BJ (cell line): ENCODE data around the gene AKAP1. TPM values are rescaled to one million over a fixed set of nuclear protein-coding genes. Genes with fewer than 3 reads are reported as not detected.

Experiments
- CTCF ChIA-PET: fragments of 350-600 bp; formaldehyde crosslinking; extraction: SDS; loops from one replicate; lab custom pipeline; 2021; ENCODE audit warnings: antibody characterized with exemption, inconsistent platforms; lab: Yijun Ruan, JAX
- POLR2A ChIA-PET: fragments of 300-600 bp; sonication (Branson Sonifier 250); formaldehyde crosslinking; extraction: SDS; loops from one replicate; lab custom pipeline; 2021; ENCODE audit warnings: antibody characterized with exemption; lab: Charles Lee
- DNase-seq: peaks from one replicate; pipeline ENCODE4 v3.0.0-alpha.2; 2011; ENCODE audit warnings: low read depth
- H3K27me3 ChIP-seq: 2 replicates; pipeline ENCODE4 v1.6.0; 2011; ENCODE audit warnings: low read length; ENCODE audit not compliant: control insufficient read depth, insufficient read depth
- H3K36me3 ChIP-seq: 2 replicates; pipeline ENCODE4 v1.5.1; 2011; ENCODE audit warnings: low read length; ENCODE audit not compliant: control insufficient read depth, insufficient read depth
- H3K4me3 ChIP-seq: 2 replicates; pipeline ENCODE4 v1.5.1; 2011; ENCODE audit warnings: low read depth, mild to moderate bottlenecking, control low read depth, low read length
- polyA plus RNA-seq: library from polyadenylated mRNA; depleted of rRNA; stranded (reverse); fragments of >200 nt; gene quantifications from 2 replicates; pipeline ENCODE4 v1.2.3, GENCODE V29; 2011
- TF ChIP-seq, protein P1 (sequence below): IDR thresholded peaks from 2 replicates; pipeline ENCODE4 v1.5.1; 2011; ENCODE audit warnings: low read depth, mild to moderate bottlenecking, control low read depth, inconsistent platforms, low read length, moderate library complexity; ENCODE audit not compliant: insufficient read depth

AKAP1 gene
- polyA plus RNA-seq, 1 experiment, result 15.7 TPM

DNA sequence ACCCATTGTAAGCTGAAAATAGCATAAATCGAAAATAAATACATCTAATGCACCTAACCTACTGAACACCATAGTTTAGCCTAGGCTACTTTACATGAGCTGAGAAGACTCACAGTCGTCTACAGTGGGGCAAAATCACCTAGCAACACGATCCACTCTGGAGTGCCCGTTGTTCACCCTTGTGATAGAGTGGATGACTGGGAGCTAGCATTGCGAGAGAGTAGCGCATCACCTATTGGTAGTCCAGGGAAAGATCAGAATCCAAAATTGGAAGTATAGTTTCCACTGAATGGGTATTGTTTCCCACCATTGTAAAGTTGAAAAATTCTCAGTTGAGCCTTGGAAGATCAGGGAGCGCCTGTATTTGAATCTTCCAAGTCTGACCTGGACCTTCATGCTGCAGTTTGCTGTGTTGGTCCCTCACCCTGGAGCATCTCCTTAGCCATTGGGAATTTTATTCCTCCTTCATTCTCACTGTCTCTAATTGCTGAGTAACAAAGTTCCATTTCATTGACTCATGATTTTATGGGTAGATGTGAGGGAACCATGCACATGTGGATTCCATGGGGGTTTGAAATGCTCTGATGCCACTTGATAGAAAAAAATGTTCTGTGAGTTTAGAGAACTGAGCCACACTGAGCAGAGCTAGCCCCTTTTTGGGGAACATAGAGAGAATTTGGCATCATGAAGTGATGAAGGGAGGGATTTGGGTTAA lies 19.6 kb downstream of the AKAP1 start:
- TF ChIP-seq, protein P1, sequence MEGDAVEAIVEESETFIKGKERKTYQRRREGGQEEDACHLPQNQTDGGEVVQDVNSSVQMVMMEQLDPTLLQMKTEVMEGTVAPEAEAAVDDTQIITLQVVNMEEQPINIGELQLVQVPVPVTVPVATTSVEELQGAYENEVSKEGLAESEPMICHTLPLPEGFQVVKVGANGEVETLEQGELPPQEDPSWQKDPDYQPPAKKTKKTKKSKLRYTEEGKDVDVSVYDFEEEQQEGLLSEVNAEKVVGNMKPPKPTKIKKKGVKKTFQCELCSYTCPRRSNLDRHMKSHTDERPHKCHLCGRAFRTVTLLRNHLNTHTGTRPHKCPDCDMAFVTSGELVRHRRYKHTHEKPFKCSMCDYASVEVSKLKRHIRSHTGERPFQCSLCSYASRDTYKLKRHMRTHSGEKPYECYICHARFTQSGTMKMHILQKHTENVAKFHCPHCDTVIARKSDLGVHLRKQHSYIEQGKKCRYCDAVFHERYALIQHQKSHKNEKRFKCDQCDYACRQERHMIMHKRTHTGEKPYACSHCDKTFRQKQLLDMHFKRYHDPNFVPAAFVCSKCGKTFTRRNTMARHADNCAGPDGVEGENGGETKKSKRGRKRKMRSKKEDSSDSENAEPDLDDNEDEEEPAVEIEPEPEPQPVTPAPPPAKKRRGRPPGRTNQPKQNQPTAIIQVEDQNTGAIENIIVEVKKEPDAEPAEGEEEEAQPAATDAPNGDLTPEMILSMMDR, result no peak
- no peaks in the 10 kb centered on the region; the same call in 1 of the 2 replicates for H3K36me3 ChIP-seq
- H3K27me3 ChIP-seq, result no peaks in the 10 kb centered on the region
- ChIA-PET POLR2A (no interaction called here), CTCF (interaction anchor here (1.2 kb wide), 1 partner anchor 9 kb away, joined by 4 read pairs; no protein-coding TSS in a partner anchor)
- DNase-seq, result peak; percentile 59
- no peak overlapping the region for H3K4me3 ChIP-seq

DNA sequence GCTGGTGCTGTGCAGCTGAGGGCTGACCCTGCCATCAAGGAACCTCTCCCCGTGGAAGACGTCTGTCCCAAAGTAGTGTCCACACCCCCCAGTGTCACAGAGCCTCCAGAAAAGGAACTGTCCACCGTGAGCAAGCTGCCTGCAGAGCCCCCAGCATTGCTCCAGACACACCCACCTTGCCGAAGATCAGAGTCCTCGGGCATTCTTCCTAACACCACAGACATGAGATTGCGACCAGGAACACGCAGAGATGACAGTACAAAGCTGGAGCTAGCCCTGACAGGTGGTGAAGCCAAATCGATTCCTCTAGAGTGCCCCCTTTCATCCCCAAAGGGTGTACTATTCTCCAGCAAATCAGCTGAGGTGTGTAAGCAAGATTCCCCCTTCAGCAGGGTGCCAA lies 20.5 kb downstream of the AKAP1 start:
- DNase-seq, result no peak
- TF ChIP-seq, protein P1, result no peak
- Histone ChIP-seq H3K4me3 (no peak overlapping the region), H3K36me3 (no peaks in the 10 kb centered on the region; the same call in 1 of the 2 replicates), H3K27me3 (no peaks in the 10 kb centered on the region)
- ChIA-PET CTCF (interaction anchor here (0.9 to 1.5 kb wide), 4 partner anchors 8 to 21 kb away, joined by 3 to 4 read pairs (median 4); partner anchors contain the start of gene AKAP1), POLR2A (no interaction called here)

DNA sequence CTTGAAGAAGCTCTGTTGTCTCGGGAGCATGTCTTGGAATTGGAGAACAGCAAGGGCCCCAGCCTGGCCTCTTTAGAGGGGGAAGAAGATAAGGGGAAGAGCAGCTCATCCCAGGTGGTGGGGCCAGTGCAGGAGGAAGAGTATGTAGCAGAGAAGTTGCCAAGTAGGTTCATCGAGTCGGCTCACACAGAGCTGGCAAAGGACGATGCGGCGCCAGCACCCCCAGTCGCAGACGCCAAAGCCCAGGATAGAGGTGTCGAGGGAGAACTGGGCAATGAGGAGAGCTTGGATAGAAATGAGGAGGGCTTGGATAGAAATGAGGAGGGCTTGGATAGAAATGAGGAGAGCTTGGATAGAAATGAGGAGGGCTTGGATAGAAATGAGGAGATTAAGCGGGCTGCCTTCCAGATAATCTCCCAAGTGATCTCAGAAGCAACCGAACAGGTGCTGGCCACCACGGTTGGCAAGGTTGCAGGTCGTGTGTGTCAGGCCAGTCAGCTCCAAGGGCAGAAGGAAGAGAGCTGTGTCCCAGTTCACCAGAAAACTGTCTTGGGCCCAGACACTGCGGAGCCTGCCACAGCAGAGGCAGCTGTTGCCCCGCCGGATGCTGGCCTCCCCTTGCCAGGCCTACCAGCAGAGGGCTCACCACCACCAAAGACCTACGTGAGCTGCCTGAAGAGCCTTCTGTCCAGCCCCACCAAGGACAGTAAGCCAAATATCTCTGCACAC lies 21.2 kb downstream of the AKAP1 start:
- no peak for DNase-seq
- CTCF ChIA-PET, result interaction anchor here (0.6 to 1.8 kb wide), 7 partner anchors 8 to 1554 kb away, joined by 3 to 7 read pairs (median 4); partner anchors contain the start of gene AKAP1
- Histone ChIP-seq H3K4me3 (no peak overlapping the region), H3K36me3 (no peaks in the 10 kb centered on the region; the same call in 1 of the 2 replicates), H3K27me3 (no peaks in the 10 kb centered on the region)
- POLR2A ChIA-PET, result no interaction called here
- TF ChIP-seq, protein P1, result peak; percentile 15; the same call in 1 of the 2 replicates

DNA sequence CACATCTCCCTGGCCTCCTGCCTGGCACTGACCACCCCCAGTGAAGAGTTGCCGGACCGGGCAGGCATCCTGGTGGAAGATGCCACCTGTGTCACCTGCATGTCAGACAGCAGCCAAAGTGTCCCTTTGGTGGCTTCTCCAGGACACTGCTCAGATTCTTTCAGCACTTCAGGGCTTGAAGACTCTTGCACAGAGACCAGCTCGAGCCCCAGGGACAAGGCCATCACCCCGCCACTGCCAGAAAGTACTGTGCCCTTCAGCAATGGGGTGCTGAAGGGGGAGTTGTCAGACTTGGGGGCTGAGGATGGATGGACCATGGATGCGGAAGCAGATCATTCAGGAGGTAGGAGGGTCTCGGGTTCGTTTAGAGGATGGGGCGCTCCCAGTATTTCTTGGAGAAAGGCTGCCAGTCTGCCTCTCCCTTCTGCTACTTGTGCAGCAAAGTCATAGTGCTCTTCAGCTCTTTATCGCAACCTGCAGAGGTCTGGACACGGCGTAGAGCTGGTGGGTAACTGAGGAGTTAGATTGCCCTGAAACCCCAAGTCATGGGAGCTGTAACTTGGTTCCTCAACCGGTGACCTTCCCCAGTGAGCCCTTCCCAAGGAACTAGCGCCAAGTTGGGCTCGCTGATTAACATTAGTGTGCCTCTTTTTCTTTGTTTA lies 21.9 kb downstream of the AKAP1 start:
- CTCF ChIA-PET, result interaction anchor here (0.6 to 1.8 kb wide), 6 partner anchors 11 to 1553 kb away, joined by 3 to 7 read pairs (median 4); partner anchors contain the start of gene AKAP1
- Histone ChIP-seq H3K27me3 (no peaks in the 10 kb centered on the region), H3K36me3 (no peaks in the 10 kb centered on the region; the same call in 1 of the 2 replicates), H3K4me3 (no peak overlapping the region)
- POLR2A ChIA-PET, result no interaction called here
- DNase-seq, result no peak
- TF ChIP-seq, protein P1, result no peak
